Vagina (tissue), 2 donors: ENCODE measurements around the gene TBL1X.

Experiments
- CTCF ChIP-seq, 3 experiments: fragments of 450-650 bp in 2 of 3; fragments of 200-600 bp in 1 of 3; sonication (generic) in 1 of 3; IDR thresholded peaks; one replicate each; pipeline ENCODE4 v1.5.1; 2017 to 2019; ENCODE audit warnings: antibody characterized with exemption in 3 of 3, mild to moderate bottlenecking in 2 of 3, moderate library complexity in 2 of 3
- POLR2A ChIP-seq, 2 donors: fragments of 450-650 bp; IDR thresholded peaks; one replicate each; pipeline ENCODE4 v1.6.1; 2017; ENCODE audit warnings: antibody characterized with exemption in 2 of 2, mild to moderate bottlenecking in 2 of 2, moderate library complexity in 2 of 2
- POLR2AphosphoS5 ChIP-seq, 2 donors: sonication (generic); formaldehyde crosslinking; IDR thresholded peaks; one replicate each; pipeline ENCODE4 v1.9.0; 2017; ENCODE audit warnings: antibody characterized with exemption in 2 of 2, mild to moderate bottlenecking in 2 of 2, low read depth in 1 of 2; ENCODE audit not compliant: insufficient read depth in 1 of 2

- TF ChIP-seq CTCF (IDR thresholded peaks at IDR 0.05) = no peak
- no peak for TF ChIP-seq POLR2A (IDR thresholded peaks at IDR 0.05)
- no peak for TF ChIP-seq POLR2AphosphoS5 (IDR thresholded peaks at IDR 0.05; ENCODE audit: insufficient read depth in 1 of 2, low read depth in 1 of 2)
Observed at GRCh38 chrX:9539605-9540387, 74.9 kb downstream of the TBL1X start.
